Neural crest cell (in vitro differentiated cells): Measurements from ENCODE around the gene DCST2. TPM values are rescaled to one million over a fixed set of nuclear protein-coding genes. Genes with fewer than 3 reads are reported as not detected.

Experiments used
- DNase-seq: peaks from one replicate; pipeline ENCODE4 v3.0.0; 2021; ENCODE audit warnings: low read depth, mixed read lengths, low spot score
- H3K27ac Mint-ChIP-seq: one replicate; pipeline ENCODE4 v1.8.0; 2021; ENCODE audit warnings: mild to moderate bottlenecking, mixed read lengths; ENCODE audit not compliant: unreplicated experiment
- H3K27me3 Mint-ChIP-seq: 2 replicates; pipeline ENCODE4 v1.8.0; 2021; ENCODE audit warnings: low read depth, mild to moderate bottlenecking, mixed read lengths
- H3K36me3 Mint-ChIP-seq: 2 replicates; pipeline ENCODE4 v1.8.0; 2021; ENCODE audit warnings: low read depth, mild to moderate bottlenecking, mixed read lengths
- H3K4me1 Mint-ChIP-seq: 2 replicates; pipeline ENCODE4 v1.8.0; 2021; ENCODE audit warnings: mixed read lengths
- H3K4me3 Mint-ChIP-seq: one replicate; pipeline ENCODE4 v1.8.0; 2021; ENCODE audit warnings: mild to moderate bottlenecking, mixed read lengths
- H3K9me3 Mint-ChIP-seq: 2 replicates; pipeline ENCODE4 v1.8.0; 2021; ENCODE audit warnings: mixed read lengths
- long read RNA-seq: library from polyadenylated mRNA; unstranded; transcript quantifications from one replicate; pipeline ENCODE4 v2.0.0, GENCODE V29; 2020
- total RNA-seq: library from RNA; stranded (reverse); gene quantifications from 2 replicates; pipeline ENCODE4 v1.2.1, GENCODE V29; 2021
- TF ChIP-seq, protein P1 (sequence below): fragments of 200-600 bp; sonication (generic); conservative IDR thresholded peaks from 2 replicates; pipeline ENCODE4 v1.5.0; 2021; ENCODE audit warnings: antibody characterized with exemption, mild to moderate bottlenecking

Gene DCST2
- 1.3 and 3.4 TPM in 2 replicates for total RNA-seq
- long read RNA-seq, result 0 reads

DNA sequence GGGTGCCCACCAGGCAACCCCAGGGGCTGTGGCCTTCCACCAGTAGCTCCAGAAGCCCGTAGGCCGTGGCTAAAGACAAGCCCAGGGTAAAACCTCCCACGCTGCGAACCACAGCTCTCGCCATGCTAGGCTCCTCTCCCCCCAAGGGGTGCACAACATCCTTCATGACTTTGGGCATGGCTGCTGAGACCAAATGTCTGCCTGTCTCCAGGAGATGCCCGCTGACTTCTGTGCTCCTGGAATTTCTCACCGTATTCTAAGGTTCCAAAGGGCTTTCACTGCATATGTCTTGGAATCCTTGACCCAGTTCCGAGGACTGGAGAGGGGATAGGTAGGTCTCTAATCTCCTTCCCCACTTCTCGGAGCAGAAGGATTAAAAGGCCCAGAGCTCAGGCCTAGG, at the start of gene DCST2, which contains the start of gene DCST1:
Gene DCST2, minus strand, starts transcription at position 258 of the 400 bp plus-strand sequence. Its CDS starts 80 bp downstream, at position 178.
Gene DCST1, plus strand, starts transcription at position 301 of the 400 bp plus-strand sequence. CDS start 213 bp downstream, outside the sequence.
- H3K4me1 Mint-ChIP-seq, result no peaks in the 10 kb centered on the region
- H3K27ac Mint-ChIP-seq, result peak within 1 kb of the TSS; percentile 36
- DNase-seq, result no peak
- no peaks in the 10 kb centered on the region for H3K9me3 Mint-ChIP-seq
- H3K27me3 Mint-ChIP-seq, result no peaks in the 10 kb centered on the region
- H3K4me3 Mint-ChIP-seq, result no peak within 1 kb of the TSS
- no peaks in the 10 kb centered on the region for H3K36me3 Mint-ChIP-seq
- TF ChIP-seq, protein P1, sequence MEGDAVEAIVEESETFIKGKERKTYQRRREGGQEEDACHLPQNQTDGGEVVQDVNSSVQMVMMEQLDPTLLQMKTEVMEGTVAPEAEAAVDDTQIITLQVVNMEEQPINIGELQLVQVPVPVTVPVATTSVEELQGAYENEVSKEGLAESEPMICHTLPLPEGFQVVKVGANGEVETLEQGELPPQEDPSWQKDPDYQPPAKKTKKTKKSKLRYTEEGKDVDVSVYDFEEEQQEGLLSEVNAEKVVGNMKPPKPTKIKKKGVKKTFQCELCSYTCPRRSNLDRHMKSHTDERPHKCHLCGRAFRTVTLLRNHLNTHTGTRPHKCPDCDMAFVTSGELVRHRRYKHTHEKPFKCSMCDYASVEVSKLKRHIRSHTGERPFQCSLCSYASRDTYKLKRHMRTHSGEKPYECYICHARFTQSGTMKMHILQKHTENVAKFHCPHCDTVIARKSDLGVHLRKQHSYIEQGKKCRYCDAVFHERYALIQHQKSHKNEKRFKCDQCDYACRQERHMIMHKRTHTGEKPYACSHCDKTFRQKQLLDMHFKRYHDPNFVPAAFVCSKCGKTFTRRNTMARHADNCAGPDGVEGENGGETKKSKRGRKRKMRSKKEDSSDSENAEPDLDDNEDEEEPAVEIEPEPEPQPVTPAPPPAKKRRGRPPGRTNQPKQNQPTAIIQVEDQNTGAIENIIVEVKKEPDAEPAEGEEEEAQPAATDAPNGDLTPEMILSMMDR, result no peak

DNA sequence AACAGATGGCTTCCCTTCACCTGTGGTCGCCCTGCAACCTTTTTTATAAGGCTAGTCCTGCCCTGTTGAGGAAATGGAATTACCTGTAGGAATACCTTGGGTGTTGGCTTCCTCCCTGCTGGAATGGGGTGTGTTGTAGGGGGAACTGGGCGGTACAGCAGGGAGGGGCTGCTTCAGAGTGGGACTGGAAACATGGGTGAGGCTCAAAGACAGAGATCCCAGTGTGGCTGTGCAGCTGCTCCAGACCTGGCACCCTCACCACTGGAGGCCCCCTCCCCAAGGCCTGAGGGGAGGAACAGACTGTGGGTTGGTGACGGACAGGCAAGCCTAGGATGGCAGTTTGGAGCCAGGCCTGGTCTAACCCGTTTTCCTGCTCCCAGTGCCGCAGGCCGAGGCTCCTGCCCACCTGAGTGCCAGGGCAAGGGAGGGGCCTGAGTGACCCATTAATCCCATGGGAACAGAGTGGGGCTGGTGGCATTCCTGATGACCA, 49.5 kb upstream of the DCST2 start:
- Mint-ChIP-seq H3K9me3 (no peaks in the 10 kb centered on the region), H3K4me1 (peaks cover 43% of the 10 kb centered on the region), H3K27ac (no peak overlapping the region), H3K4me3 (peak overlapping the region; percentile 69), H3K36me3 (no peaks in the 10 kb centered on the region), H3K27me3 (peaks cover 62% of the 10 kb centered on the region)
- no peak for DNase-seq
- TF ChIP-seq, protein P1, result no peak

DNA sequence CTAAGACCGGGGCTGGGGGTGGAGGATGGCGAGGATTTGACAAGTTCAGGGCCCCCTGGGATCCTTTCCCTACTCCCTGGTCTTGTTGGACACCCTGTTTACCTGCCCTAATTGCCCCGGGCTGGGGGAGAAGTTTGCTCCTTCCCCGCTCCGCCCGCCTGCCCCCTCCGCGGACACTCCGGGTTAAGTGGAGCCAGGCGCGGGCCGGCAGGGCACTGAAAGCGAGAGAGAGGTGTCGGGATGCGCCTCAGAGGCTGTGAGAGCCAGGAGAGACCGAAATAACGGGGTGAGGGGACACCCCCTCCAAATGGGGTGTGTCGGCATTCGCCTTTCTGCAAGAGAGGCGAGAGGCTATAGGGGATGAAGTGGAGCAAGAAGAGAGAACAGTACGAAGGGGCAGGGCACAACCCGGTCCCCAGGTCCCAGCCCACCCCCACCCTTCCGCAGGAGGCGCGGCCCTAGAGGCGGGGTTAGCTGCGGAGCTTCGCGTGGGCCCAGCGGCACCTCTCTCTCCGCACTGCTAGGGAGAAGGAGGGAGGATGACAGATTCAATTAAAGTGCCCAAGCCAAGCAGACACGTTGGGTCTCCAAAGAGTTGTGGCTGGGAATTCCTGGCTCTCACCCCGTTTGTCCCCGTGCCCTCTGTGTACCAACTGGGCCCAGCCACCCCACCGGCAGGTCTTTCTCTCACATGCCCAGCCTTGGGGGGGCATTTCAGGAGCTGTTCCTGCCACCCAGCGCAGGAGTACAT, 48.9 kb upstream of the DCST2 start:
- H3K27me3 Mint-ChIP-seq, result peaks cover 65% of the 10 kb centered on the region
- H3K27ac Mint-ChIP-seq, result no peak overlapping the region
- TF ChIP-seq, protein P1, result no peak
- no peak for DNase-seq
- peaks cover 43% of the 10 kb centered on the region for H3K4me1 Mint-ChIP-seq
- no peaks in the 10 kb centered on the region for H3K9me3 Mint-ChIP-seq
- H3K4me3 Mint-ChIP-seq, result peak overlapping the region; percentile 69
- no peaks in the 10 kb centered on the region for H3K36me3 Mint-ChIP-seq

DNA sequence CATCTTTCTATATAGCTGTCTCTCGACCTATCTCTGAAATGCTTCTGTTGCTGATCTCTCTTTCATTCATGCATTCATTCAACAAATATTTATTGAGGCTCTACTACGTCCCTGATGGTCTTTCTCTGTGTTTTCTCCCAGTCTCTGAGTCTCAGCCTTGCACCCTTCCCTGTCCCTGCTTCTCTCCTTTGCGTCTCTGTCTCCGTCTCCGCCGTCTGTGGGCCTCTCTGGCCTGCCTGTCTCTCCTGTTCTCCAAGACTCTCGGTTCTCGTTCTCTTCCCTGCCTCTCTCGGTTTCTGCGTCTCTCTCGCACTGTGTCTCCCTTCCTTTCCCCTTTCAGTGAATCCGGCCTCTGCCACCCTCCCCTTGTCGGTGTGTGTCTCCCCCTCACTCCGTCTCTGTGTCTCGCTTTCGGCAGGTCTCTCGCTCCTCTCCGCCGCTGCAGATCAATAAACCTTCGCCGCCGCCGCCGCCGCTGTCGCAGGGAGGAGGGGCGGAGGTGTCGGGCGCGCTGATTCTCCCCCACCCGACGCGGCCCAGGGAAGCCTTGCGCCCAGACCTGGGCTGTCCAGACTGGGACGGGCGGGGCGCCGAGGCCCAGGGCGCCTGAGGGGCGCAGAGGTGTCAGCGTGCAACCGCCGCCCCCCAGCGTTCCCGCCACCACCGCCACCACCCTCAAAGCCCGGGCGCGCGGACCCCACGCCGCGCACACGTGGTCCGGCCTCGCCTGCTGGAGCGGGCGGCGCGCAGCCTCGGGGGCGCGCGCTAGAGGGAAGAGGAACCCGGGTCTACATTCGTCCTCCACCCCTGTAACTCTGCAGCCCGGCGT, 48.1 kb upstream of the DCST2 start:
- Mint-ChIP-seq H3K9me3 (no peaks in the 10 kb centered on the region), H3K27ac (no peak overlapping the region), H3K4me3 (peak overlapping the region; percentile 84), H3K4me1 (peaks cover 45% of the 10 kb centered on the region), H3K27me3 (peaks cover 68% of the 10 kb centered on the region), H3K36me3 (no peaks in the 10 kb centered on the region)
- DNase-seq, result no peak
- TF ChIP-seq, protein P1, result no peak

DNA sequence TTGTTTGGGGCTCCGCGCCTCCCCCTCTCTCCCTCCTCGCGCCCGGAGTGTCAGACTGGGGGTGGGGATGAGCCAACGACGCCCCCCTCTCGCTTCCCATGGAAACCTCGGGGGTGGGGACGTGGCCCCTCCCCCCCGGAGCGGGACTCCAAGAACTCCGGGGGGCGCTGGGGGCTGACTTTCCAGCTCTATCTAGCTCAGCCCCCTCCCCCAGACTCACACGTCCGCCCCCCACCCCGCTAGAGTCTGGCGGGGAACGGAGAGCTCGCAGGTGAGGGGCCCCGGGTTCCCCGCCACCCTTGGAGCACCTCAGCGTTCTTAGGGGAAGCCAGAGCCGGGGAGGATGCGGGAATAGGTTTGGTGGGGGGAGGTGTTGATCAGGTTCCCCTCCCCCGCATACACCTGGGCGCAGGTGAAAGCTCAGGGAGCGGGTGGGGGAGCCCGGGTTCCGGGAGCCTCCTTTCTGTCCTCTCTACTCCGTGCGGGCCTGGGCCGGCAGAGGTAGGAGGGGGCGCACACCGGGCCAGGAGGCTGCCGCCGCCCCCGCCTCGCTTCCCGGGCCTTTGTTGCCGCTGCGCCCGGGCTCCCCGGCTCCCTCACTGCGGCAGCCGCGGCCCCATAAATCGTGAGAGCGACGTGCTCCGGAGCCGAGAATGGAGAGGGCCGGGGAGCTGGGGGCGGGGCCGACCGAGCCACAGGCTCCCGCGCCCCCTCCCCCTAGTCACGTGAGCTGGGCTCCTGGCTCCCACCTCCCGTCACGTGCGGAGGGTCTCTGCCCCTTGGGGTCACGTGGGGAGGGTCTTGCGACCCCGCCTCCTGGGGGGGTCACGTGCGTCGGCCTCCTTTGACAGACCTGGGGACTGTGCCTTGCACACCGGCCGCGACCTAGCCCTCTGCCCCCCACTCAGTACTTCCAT, 47.0 kb upstream of the DCST2 start:
- Mint-ChIP-seq H3K9me3 (no peaks in the 10 kb centered on the region), H3K4me3 (peak overlapping the region; percentile 84), H3K4me1 (peaks cover 51% of the 10 kb centered on the region), H3K27me3 (peaks cover 72% of the 10 kb centered on the region), H3K36me3 (no peaks in the 10 kb centered on the region), H3K27ac (no peak overlapping the region)
- peak; percentile 57 for DNase-seq
- TF ChIP-seq, protein P1, result no peak
